ENCODE measurements around the gene MTARC1.

The MTARC1 gene

GRCh38 chr1:220807726-220808125, 21.0 kb downstream of the MTARC1 start:
- no peak for DNase-seq

GRCh38 chr1:220808345-220809186, 21.9 kb downstream of the MTARC1 start:
- DNase-seq = no peak

DNA sequence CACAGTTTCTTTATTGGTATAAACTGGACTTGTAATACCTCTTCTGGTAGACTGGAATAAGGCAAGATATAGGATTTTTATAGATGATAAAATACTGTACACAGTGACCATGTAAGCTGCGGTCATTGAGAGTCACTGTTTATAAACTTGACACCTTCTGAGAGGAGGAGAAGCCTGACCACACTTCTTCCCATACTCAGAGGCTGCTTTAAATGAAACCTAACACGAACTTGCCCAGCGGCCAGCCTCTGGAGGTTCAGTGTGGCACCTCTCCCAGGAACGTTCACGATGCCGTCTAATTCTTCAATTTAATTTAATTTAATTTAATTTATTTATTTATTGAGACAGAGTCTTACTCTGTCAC, 22.5 kb downstream of the MTARC1 start:
- DNase-seq = no peak

- no peak for DNase-seq
These were observed 23.0 kb downstream of the MTARC1 start for GRCh38 chr1:220809704-220810103.

DNA sequence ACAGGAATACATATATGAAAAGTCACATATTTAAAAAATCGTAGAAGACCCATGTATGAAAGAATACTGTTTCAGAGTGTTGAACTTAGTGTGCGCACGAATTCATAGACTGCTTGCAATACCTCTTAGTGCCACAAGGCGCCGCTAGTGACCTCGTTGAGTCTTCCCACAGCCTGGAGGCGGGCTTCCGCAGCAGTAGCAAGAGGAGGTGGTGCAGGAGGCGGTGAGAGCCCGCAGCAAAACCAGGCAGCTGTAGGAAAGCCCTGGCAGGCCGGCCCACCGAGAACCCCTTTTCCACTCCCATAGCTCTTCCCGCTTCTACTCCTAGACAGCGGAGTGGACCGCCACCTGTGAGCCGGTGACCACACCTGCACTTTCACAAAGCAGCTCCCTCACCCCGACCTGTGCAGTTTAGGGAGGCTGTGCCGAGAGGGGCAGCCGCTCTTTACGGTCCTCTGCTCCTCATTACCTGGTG, 23.5 kb downstream of the MTARC1 start:
- DNase-seq = peak; percentile 82

GRCh38 chr1:220810963-220811362, 24.2 kb downstream of the MTARC1 start:
- no peak for DNase-seq

- no peak for DNase-seq
These were observed 25.0 kb downstream of the MTARC1 start for GRCh38 chr1:220811695-220812094.

GRCh38 chr1:220812308-220812707, 25.6 kb downstream of the MTARC1 start:
- no peak for DNase-seq

DNA sequence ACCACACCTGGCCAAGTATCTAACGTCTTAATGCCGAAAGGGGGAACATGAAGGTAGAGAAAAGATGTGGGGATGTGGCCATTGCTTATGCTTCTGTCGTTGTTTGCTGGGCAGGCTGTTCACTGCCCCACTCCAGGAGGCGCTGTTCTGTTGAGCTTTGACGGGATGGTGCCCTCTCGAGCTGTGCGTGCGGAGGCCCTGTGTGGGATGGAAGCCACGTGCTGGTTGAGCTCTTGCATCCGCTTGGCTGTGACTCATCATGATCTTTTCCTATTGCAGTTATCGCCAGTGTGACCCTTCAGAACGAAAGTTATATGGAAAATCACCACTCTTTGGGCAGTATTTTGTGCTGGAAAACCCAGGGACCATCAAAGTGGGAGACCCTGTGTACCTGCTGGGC, 26.3 kb downstream of the MTARC1 start:
- no peak for DNase-seq

DNA sequence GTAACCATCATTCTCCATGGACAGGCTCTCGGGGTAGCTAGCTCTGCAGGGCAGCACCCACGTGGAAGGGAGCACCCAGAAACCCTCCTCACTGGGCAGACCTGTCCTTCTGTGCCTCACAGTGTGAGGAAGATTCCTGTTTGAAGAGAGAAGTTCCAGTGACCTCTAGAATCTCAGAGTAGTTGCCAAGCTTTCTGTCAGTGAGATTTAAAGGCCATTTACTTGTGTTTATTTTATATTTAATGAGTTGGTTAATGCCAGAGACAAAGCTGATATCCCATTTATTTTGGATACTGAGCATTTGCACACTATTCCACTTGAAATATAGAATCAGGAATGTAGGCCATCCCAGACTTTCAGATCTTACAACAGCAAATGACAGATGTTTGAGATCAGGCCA, 28.7 kb downstream of the MTARC1 start:
- DNase-seq = no peak

DNA sequence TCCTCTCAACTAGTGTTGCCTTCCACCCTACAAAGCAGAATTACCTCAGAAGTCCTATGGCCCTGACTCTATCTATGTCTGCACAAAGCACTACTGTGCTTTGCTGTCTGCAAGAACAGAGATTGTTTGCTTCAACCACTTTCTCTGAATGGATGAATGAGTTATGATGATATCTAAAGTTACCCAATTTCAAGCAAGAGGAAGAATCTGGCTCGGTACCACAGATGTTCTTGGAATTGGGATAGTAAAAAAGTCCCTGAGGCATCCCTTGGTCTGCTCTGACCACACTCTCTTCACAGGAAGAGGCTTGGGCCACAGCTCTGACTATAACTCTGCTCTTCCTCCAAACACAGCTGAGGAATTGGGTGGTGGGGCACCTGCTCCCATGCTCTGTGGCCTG, 31.2 kb downstream of the MTARC1 start:
- peak; percentile 53 for DNase-seq

- peak; percentile 93 for DNase-seq
These were observed 31.9 kb downstream of the MTARC1 start for GRCh38 chr1:220818421-220819173.

DNA sequence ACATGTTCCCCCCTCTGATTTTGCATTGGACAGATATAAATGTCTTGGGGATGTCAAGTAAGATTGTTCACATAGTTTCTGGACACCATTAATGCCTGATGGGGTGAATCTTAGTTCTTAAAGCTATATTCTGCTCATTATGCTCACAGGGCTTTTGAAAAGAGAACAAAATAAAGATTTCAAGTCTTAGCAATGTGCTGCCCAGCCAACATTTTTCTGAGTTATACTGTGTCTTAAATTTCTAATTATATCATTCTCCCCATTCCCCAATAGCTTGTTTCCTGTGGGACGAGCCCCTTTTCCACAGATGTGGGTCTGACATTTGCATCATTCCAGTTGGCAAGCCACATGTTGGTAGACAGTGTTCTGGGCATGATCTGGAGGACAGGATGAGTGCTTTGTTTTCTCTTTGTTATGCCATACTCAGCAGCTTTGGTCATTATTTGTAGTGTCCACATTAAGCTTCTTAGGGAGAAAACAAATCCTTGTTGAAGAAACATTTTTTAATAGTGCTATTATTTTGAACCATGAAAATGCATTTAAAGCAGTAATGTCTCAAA, 32.8 kb downstream of the MTARC1 start:
- DNase-seq = no peak

GRCh38 chr1:220824031-220824989, 37.6 kb downstream of the MTARC1 start:
- peak; percentile 67 for DNase-seq

- DNase-seq = no peak
These were observed 39.3 kb downstream of the MTARC1 start for GRCh38 chr1:220825819-220826551.

- DNase-seq = no peak
These were observed 40.0 kb downstream of the MTARC1 start for GRCh38 chr1:220826729-220827128.

DNA sequence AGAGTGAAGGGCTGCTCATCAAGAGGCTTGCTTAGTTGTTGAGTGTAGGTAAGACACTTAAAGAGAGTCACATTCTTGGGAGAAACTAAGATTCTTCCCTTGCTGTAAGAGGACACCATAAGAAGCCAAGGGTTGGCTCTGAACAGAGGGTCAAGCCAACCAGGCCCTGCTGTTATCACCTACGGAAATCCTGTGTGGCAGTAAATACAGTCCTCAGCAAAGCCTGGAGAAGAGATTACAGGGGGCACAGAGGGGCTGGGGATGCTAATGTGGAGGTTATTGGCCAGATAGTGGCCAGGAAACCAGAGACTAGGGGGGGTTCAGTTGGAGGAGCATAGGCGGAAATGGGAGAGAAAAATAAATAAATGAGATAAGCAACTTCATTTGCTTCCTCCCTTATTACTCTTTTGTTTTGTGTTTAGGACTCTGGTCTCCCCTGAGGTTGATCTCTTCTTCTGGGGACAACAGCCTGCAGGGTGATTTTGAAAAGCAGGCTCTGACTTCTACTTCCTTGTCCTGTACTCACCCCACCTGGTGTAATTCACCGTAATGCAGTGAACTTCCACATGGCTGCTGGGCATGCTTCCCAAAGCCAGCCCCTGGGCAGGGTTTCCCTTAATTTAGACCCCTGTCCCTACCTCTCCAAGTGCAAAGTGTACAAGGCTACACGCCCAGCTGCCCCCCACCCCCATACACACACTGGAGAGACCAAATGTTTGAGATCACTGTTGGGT, 40.9 kb downstream of the MTARC1 start:
- no peak for DNase-seq

- DNase-seq = no peak
These were observed 41.4 kb downstream of the MTARC1 start for GRCh38 chr1:220828179-220828490.

GRCh38 chr1:220828950-220829586, 42.4 kb downstream of the MTARC1 start:
- DNase-seq = no peak

DNA sequence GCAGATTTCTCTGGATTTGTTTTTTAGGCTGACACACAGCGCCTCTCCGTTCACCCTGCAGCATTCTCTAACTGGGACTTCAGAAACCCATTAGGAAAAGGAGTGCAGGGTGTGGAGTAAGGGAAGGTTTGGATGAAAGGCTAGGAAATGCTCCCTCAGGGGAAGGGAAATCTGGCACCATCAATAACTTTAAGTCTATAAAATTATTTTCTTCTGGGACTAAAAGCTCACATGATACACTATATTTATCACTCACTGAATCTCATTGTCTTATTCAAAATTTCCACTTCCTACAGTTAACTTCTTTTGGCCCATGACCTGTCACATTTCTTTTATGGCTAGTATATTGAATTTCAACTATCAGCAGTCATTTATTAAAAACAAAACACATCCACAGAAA, 46.7 kb downstream of the MTARC1 start:
- no peak for DNase-seq
